ENCODE measurements around the gene GLUD2.
"Not testable (repeated sequence)": the region's sequence is repeated elsewhere in the genome, so short reads cannot be mapped to it uniquely, and the experiment has no call there.

The GLUD2 gene

GRCh38 chrX:121047441-121048419, at the start of gene GLUD2:
Gene GLUD2 (plus strand): TSS chrX:121047610. CDS start chrX:121047685, 75 bp downstream.
- not testable (repeated sequence) for DNase-seq (ENCODE audit: low spot score)

- no peak for DNase-seq (ENCODE audit: low spot score)
Observed at GRCh38 chrX:120999413-120999812, 48.0 kb upstream of the GLUD2 start.

- DNase-seq (ENCODE audit: low spot score): peak; percentile 19
Observed at GRCh38 chrX:121000589-121000988, 46.8 kb upstream of the GLUD2 start.

- no peak for DNase-seq (ENCODE audit: low spot score)
Observed at GRCh38 chrX:121008920-121009319, 38.5 kb upstream of the GLUD2 start.

- DNase-seq (ENCODE audit: low spot score): no peak
Observed at GRCh38 chrX:121009764-121010163, 37.6 kb upstream of the GLUD2 start.

GRCh38 chrX:121010218-121010617, 37.2 kb upstream of the GLUD2 start:
- DNase-seq (ENCODE audit: low spot score): no peak

- DNase-seq (ENCODE audit: low spot score): no peak
Observed at GRCh38 chrX:121011254-121011653, 36.2 kb upstream of the GLUD2 start.

- DNase-seq (ENCODE audit: low spot score): no peak
Observed at GRCh38 chrX:121013897-121014455, 33.4 kb upstream of the GLUD2 start.

- DNase-seq (ENCODE audit: low spot score): no peak
Observed at GRCh38 chrX:121014826-121015225, 32.6 kb upstream of the GLUD2 start.

GRCh38 chrX:121028419-121028818, 19.0 kb upstream of the GLUD2 start:
- no peak for DNase-seq (ENCODE audit: low spot score)

- no peak for DNase-seq (ENCODE audit: low spot score)
Observed at GRCh38 chrX:121030083-121030482, 17.3 kb upstream of the GLUD2 start.

- DNase-seq (ENCODE audit: low spot score): no peak
Observed at GRCh38 chrX:121032531-121032930, 14.9 kb upstream of the GLUD2 start.

GRCh38 chrX:121036137-121036536, 11.3 kb upstream of the GLUD2 start:
- no peak for DNase-seq (ENCODE audit: low spot score)

- DNase-seq (ENCODE audit: low spot score): no peak
Observed at GRCh38 chrX:121036951-121037350, 10.5 kb upstream of the GLUD2 start.

- DNase-seq (ENCODE audit: low spot score): no peak
Observed at GRCh38 chrX:121050781-121051180, 3.4 kb downstream of the GLUD2 start.

- no peak for DNase-seq (ENCODE audit: low spot score)
Observed at GRCh38 chrX:121052122-121052521, 4.7 kb downstream of the GLUD2 start.

GRCh38 chrX:121062289-121062688, 14.9 kb downstream of the GLUD2 start:
- DNase-seq (ENCODE audit: low spot score): no peak

GRCh38 chrX:121064579-121064978, 17.2 kb downstream of the GLUD2 start:
- DNase-seq (ENCODE audit: low spot score): no peak

- DNase-seq (ENCODE audit: low spot score): not testable (repeated sequence)
Observed at GRCh38 chrX:121084247-121084646, 36.8 kb downstream of the GLUD2 start.

GRCh38 chrX:121084903-121085611, 37.6 kb downstream of the GLUD2 start:
- DNase-seq (ENCODE audit: low spot score): no peak

- no peak for DNase-seq (ENCODE audit: low spot score)
Observed at GRCh38 chrX:121085612-121086010, 38.2 kb downstream of the GLUD2 start.

GRCh38 chrX:121093011-121093410, 45.6 kb downstream of the GLUD2 start:
- no peak for DNase-seq (ENCODE audit: low spot score)
